GM21515 (cell line): ENCODE data around the gene RPP25.
A peak's percentile ranks its signal among the peaks of the same experiment; 100 is the strongest.
"Not testable (repeated sequence)": the region's sequence is repeated elsewhere in the genome, so short reads cannot be mapped to it uniquely, and the experiment has no call there.

ENCODE experiments used
- ATAC-seq: cut with Tn5 transposase; IDR thresholded peaks from one replicate; pipeline ENCODE4 v1.9.1; 2021; ENCODE audit not compliant: unreplicated experiment

RPP25 gene

DNA sequence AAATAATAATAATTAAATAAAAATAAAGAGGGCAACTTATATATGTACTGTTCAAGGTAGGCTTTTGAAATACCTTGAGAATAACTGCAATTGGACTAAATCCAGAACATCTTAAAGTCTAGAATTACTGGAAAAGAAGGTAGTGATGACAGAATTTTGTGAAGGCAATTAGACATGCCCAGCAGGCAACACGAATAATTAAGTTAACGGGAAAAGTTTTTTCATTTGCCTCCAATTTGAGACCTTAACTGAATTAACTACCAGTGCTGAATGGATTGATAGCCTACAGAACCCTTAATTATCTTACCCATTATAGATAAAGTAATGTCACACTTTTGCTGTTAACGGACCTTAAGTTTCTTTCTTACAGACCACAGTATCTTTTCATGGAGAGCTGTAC, 32.0 kb downstream of the RPP25 start:
- ATAC-seq, result no peak

DNA sequence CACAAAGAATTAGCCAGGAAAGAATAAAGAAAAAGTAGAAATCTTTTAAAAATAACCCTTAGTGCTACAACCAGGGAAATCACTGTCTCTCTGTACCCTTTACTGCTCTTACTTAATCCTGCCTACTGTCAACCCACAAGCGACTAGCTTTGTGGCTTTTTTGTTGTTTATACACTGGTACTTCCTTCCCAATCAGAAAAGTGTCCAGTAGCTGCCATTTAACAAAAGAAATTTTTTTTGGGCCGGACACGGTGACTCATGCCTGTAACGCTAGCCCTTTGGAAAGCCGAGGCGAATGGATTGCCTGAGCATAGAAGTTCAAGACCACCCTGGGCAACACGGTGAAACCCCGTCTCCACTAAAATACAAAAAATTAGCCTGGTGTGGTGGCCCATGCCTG, 36.1 kb downstream of the RPP25 start:
- ATAC-seq, result no peak

DNA sequence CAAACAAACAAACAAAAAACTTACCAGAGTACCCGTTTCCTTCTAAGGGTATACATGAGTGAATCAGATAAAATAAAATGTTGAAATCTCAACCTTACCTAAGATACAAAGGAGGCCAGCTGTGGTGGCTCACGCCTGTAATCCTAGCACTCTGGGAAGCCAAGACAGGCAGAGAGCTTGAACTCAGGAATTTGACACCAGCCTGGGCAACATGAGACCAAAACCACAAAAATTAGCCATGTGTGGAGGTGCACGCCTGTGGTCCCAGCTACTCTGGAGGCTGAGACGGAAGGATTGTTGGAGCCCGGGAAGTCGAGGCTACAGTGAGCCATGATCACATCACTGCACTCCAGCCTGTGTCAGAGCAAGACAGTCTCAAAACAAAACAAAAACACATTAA, 38.9 kb downstream of the RPP25 start:
- no peak for ATAC-seq

DNA sequence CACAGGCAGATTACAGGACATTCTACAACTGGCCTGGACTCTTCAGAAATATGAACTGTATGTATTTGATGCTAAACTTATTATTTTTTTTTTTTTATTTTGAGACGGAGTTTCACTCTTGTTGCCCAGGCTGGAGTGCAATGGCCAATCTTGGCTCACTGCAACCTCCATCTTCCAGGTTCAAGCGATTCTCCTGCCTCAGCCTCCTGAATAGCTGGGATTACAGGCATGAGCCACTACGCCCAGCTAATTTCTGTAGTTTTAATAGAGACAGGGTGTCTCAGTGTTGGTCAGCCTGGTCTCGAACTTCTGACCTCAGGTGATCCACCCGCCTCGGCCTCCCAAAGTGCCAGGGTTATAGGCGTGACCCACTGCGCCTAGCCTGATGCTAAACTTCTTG, 42.8 kb downstream of the RPP25 start:
- ATAC-seq, result not testable (repeated sequence)

DNA sequence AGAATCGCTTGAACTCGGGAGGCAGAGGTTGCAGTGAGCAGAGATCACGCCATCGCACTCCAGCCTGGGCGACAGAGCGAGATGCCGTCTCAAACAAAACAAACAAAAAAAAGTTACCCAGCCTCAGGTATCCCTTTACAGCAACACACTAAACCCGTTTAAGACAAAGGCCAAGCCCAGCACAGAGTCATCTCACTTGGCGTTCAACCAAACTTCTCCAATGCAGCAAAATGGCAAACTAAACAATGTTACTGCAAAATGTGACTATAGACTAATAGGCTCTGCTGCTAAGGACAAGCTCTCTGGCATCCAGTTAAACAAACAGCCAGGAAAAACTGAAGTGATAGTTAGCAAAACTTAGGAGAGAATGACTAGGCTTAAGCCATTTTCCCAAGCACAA, 43.5 kb downstream of the RPP25 start:
- no peak for ATAC-seq

DNA sequence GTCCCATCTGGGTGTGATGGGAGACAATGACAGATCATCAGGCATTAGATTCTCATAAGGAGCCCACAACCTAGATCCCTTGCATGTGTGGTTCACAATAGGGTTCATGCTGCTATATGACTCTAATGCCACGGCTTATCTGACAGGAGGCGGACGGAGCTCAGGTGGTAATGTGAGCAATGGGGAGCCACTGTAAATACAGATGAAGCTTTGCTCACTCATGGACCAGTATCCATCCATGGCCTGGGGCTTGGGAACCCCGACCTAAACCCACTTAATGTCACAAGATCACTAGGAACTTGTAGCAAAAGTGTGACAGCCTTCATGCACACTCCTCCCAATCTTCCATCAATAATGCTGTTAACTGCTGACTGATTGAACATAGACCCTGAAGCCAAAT, 47.9 kb downstream of the RPP25 start:
- no peak for ATAC-seq

DNA sequence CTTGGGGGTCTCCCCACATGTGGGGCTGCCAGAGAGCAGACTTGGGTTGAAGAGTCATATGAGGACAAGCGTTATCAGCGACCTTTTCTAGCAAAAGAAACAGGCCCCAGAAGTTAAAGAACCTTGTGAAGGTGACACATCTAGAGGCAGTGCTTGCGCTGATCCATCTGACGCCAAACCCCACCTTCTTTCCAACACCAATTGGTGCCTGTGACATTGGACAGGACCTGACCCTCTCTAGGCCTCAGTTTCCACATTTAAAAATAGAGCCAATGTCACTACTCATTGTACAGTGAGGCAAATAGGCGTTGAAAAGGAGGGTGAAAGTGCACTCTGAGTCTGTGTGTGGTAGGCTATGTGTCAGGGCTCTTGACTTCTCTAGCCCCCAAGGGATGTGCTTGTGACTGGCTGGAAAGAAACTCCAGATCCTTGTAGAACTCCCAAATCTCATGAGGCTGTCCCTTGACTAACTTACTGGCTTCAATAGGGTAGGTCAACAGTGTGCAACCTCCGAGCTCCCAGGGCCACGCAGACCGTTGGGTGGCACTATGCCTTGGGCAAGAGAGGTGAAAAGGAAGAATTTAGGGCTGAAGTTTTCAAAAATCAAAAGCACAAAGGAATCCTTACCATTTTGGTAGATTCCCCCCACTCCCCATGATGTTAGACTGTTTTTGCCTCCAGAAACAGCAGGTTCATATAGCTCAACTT, 49.3 kb downstream of the RPP25 start:
- ATAC-seq, result peak; percentile 8

DNA sequence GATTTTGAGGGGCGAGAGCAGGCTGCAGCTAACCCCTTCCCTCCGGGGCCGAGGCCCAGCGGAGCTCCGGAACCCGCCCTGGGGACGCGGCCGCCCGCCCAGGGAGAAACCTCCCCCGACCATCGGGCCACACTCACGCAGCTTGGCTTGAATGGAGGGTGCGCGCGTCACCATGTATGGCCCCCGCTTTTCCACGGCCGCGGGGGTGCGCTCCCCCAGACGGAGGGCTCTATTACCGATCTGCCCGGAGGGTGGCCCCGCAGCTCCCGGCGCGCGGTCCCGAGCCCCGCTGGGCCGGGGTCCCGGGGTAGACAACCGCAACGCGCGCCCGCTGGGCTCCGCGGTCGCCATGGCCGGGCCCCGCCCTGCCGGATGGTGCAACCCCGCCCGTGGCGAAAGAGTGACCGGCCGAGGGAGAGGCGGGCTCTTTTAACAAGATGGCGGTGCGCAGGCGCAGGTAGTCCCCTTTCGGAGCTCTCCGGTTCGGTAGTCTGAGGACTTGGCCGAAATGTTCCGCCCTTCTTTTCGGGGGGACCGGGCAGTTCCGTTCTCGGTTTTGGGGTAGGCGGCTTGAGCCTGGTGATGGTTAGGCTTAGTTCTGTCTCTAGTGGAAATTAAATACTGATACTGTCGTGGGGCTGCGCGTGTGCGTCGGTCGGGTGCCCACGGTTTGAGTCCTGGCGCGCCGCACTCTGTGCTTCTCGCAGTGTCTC, 50.0 kb downstream of the RPP25 start, which contains the start of gene FAM219B:
Gene FAM219B (minus strand): TSS at position 402 of the 713 bp plus-strand sequence. CDS start 51 bp downstream, at position 351.
- peak; percentile 76 for ATAC-seq

DNA sequence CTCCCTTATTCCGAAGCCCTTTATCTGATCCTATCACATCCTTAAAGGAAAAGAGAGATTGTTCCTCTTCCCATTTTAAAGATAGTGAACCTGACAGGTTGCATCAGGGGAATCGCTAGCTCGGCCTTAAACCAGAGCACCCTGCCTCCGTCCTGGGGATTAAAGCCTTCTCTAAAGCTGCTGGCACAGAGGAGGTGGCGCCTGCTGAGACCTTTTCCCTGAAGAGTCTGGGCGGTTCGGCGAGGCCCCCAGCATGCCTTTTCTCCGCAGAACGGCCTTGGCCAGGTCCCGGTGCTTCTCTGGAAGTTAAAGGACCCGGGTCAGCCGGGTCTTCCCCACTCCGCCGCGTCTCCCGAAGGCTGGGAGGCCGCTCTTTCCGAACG, 50.5 kb downstream of the RPP25 start:
- ATAC-seq, result peak; percentile 17
